Endothelial cell of umbilical vein (primary cell): ENCODE data around the gene LSG1. TPM values are rescaled to one million over a fixed set of nuclear protein-coding genes. Genes with fewer than 3 reads are reported as not detected.

Source experiments
- BruUV-seq: library from RNA; stranded (reverse); fragments of 400-500 nt; replicated peaks from 2 replicates; lab custom pipeline; 2021; lab: Mats Ljungman, UMichigan
- CTCF ChIA-PET: fragments of 300-600, 350-600 bp; sonication (Branson Sonifier 250); formaldehyde crosslinking; loops from one replicate; lab custom pipeline; 2021; ENCODE audit warnings: antibody characterized with exemption, inconsistent platforms; lab: Charles Lee
- POLR2A ChIA-PET: fragments of 300-600, 350-600 bp; sonication (Branson Sonifier 250); formaldehyde crosslinking; loops from one replicate; lab custom pipeline; 2021; ENCODE audit warnings: antibody characterized with exemption, inconsistent platforms; lab: Charles Lee
- DNase-seq: peaks from one replicate; pipeline ENCODE4 v3.0.0-alpha.2; 2011; ENCODE audit warnings: low read depth, low spot score
- FAIRE-seq: peaks from 2 replicates; lab custom pipeline; 2011; peaks lifted over from hg19 to GRCh38; lab: Jason Lieb, UNC
- H2AFZ ChIP-seq: 2 replicates; pipeline ENCODE4 v1.6.0; 2012; ENCODE audit warnings: low read depth, low read length, control low read depth, inconsistent platforms
- H3K27ac ChIP-seq: 2 replicates; pipeline ENCODE4 v1.5.1; 2011; ENCODE audit warnings: low read depth, mild to moderate bottlenecking, control low read depth, low read length, moderate library complexity; ENCODE audit not compliant: insufficient read depth
- H3K27me3 ChIP-seq, 2 experiments: 2 replicates each; pipeline versions ENCODE4 v1.6.0 to v1.6.1; 2011; ENCODE audit warnings: low read length in 2 of 2, mixed read lengths in 1 of 2; ENCODE audit not compliant: control insufficient read depth in 2 of 2, insufficient read depth in 2 of 2
- H3K36me3 ChIP-seq, 2 experiments: 2 replicates in 1 of 2; 3 replicates in 1 of 2; pipeline ENCODE4 v1.5.1; 2011; ENCODE audit warnings: low read length in 2 of 2, mild to moderate bottlenecking in 1 of 2, moderate library complexity in 1 of 2; ENCODE audit not compliant: control insufficient read depth in 2 of 2, insufficient read depth in 2 of 2; ENCODE audit errors: extremely low read depth in 1 of 2
- H3K4me1 ChIP-seq: 3 replicates; pipeline ENCODE4 v1.5.1; 2011; ENCODE audit warnings: mild to moderate bottlenecking, low read length; ENCODE audit not compliant: control insufficient read depth, insufficient read depth; ENCODE audit errors: extremely low read depth
- H3K4me2 ChIP-seq: 2 replicates; pipeline ENCODE4 v1.6.1; 2011; ENCODE audit warnings: low read length, control low read depth, mixed read lengths; ENCODE audit not compliant: insufficient read depth
- H3K4me3 ChIP-seq, 3 experiments: fragments of 200-600 bp in 1 of 3; sonication (generic), shearing (Covaris generic) in 1 of 3; replicated peaks in 1 of 3; 2 replicates each; pipeline ENCODE4 v1.5.1; 2011 to 2016; ENCODE audit warnings: control low read depth in 3 of 3, low read length in 3 of 3, mild to moderate bottlenecking in 2 of 3, inconsistent platforms in 1 of 3, low read depth in 1 of 3, moderate library complexity in 1 of 3; ENCODE audit not compliant: insufficient read depth in 1 of 3
- H3K79me2 ChIP-seq: 2 replicates; pipeline ENCODE4 v1.6.0; 2012; ENCODE audit warnings: low read length, inconsistent platforms; ENCODE audit not compliant: control insufficient read depth, insufficient read depth
- H3K9ac ChIP-seq: replicated peaks from 2 replicates; pipeline ENCODE3; 2011; ENCODE audit warnings: low read length, control low read depth; ENCODE audit not compliant: insufficient read depth; ENCODE audit errors: extremely low read depth
- H3K9me1 ChIP-seq: replicated peaks from 3 replicates; pipeline ENCODE4 v1.6.0; 2011; ENCODE audit warnings: mild to moderate bottlenecking, low read length; ENCODE audit not compliant: control insufficient read depth, insufficient read depth; ENCODE audit errors: extremely low read depth
- H3K9me3 ChIP-seq: replicated peaks from 2 replicates; pipeline ENCODE4 v1.5.1; 2012; ENCODE audit warnings: low read length, inconsistent platforms; ENCODE audit not compliant: control insufficient read depth, insufficient read depth
- H4K20me1 ChIP-seq: replicated peaks from 2 replicates; pipeline ENCODE3; 2011; ENCODE audit warnings: mild to moderate bottlenecking, low read length; ENCODE audit not compliant: control insufficient read depth, insufficient read depth; ENCODE audit errors: extremely low read depth
- CTCF ChIP-seq, 2 donors: IDR thresholded peaks; 1 replicate in 1 of 2; 2 replicates in 1 of 2; pipeline ENCODE4 v1.5.1; 2011; ENCODE audit warnings: low read length in 2 of 2, mild to moderate bottlenecking in 2 of 2, moderate library complexity in 2 of 2, control low read depth in 1 of 2, inconsistent platforms in 1 of 2, low read depth in 1 of 2; ENCODE audit not compliant: insufficient read depth in 1 of 2; ENCODE audit errors: extremely low read depth in 1 of 2
- EZH2 ChIP-seq: IDR thresholded peaks from 2 replicates; pipeline ENCODE4 v1.6.1; 2012; ENCODE audit warnings: borderline replicate concordance, low read depth, mild to moderate bottlenecking, moderate library complexity, low read length, inconsistent platforms; ENCODE audit not compliant: severe bottlenecking
- FOS ChIP-seq: IDR thresholded peaks from 2 replicates; pipeline ENCODE4 v1.6.1; 2011; ENCODE audit warnings: mild to moderate bottlenecking, low read length, moderate library complexity, borderline replicate concordance; ENCODE audit not compliant: insufficient read depth
- GATA2 ChIP-seq: IDR thresholded peaks from 2 replicates; pipeline ENCODE4 v1.7.0; 2011; ENCODE audit warnings: low read depth, mild to moderate bottlenecking, moderate library complexity, mixed read lengths, low read length; ENCODE audit not compliant: insufficient read length, insufficient read depth
- JUN ChIP-seq: IDR thresholded peaks from 2 replicates; pipeline ENCODE4 v1.6.1; 2011; ENCODE audit warnings: borderline replicate concordance, low read depth; ENCODE audit not compliant: insufficient read length, insufficient read depth
- MAX ChIP-seq: IDR thresholded peaks from 2 replicates; pipeline ENCODE4 v1.6.1; 2011; ENCODE audit not compliant: insufficient read depth, insufficient read length
- MYC ChIP-seq: IDR thresholded peaks from one replicate; pipeline ENCODE4 v1.6.1; 2011; ENCODE audit warnings: mild to moderate bottlenecking, low read depth, low read length
- POLR2A ChIP-seq: IDR thresholded peaks from 2 replicates; pipeline ENCODE4 v1.6.1; 2012; ENCODE audit warnings: low read depth, mild to moderate bottlenecking, control low read depth, low read length
- POLR2AphosphoS5 ChIP-seq: IDR thresholded peaks from 2 replicates; pipeline ENCODE4 v1.6.1; 2012; ENCODE audit warnings: low read depth, mild to moderate bottlenecking, control low read depth, low read length, moderate library complexity; ENCODE audit not compliant: insufficient read depth
- dilution Hi-C: fragments of 300-500 bp; cut with MboI; formaldehyde crosslinking; loops from one replicate; pipeline ENCODE4 v1.15.0; 2019; ENCODE audit warnings: low sequenced_read_pairs; ENCODE audit not compliant: extremely low pct_ligation_motif_present
- intact Hi-C: fragments of 100-400 bp; cut with micrococcal nuclease; formaldehyde crosslinking; loops from one replicate; pipeline ENCODE4 v1.10.0; 2022
- polyA plus RNA-seq, 4 experiments: library from polyadenylated mRNA; depleted of rRNA in 3 of 4; stranded (reverse) in 3 of 4; unstranded in 1 of 4; fragments of >200 nt; gene quantifications; 2 replicates each; pipeline versions ENCODE4 v1.2.1 to v1.2.3, GENCODE V29; 2011 to 2012; ENCODE audit warnings: missing spikeins in 1 of 4
- total RNA-seq: library from RNA; stranded (reverse); gene quantifications from 2 replicates; pipeline ENCODE4 v1.2.3, GENCODE V29; 2021

LSG1 gene
- total and polyA plus RNA-seq, 2 donors (not counting 3 experiments of a cell fraction or from before 2014, with no cell fraction given), result 50.0 to 52.7 TPM

- ChIA-PET POLR2A (no interaction called here), CTCF (no interaction called here)
- no peak overlapping the region for H3K27ac ChIP-seq
- no peaks in the 10 kb centered on the region for H3K9me3 ChIP-seq
- FAIRE-seq (no peak), DNase-seq (no peak)
- H3K79me2 ChIP-seq, result no peaks in the 10 kb centered on the region
- no peak for TF ChIP-seq FOS
- no peak for TF ChIP-seq JUN
- no peak for TF ChIP-seq POLR2AphosphoS5
- no peak for TF ChIP-seq MAX
- TF ChIP-seq MYC, result no peak
- TF ChIP-seq CTCF (IDR thresholded peaks at IDR 0.05; ENCODE audit: extremely low read depth in 1 of 2, insufficient read depth in 1 of 2, low read depth in 1 of 2, low read length in 2 of 2), result no peak
- no peak for TF ChIP-seq POLR2A
- no peak for TF ChIP-seq EZH2
- no peak for TF ChIP-seq GATA2
- no peaks in the 10 kb centered on the region for H3K27me3 ChIP-seq
- peaks cover 3% of the 10 kb centered on the region for H3K4me1 ChIP-seq
- no peaks in the 10 kb centered on the region for H3K36me3 ChIP-seq
- H3K9me1 ChIP-seq, result no peaks in the 10 kb centered on the region
- no TSS peak for BruUV-seq
- dilution Hi-C loops (no loop called here), intact Hi-C loops (no loop called here)
- H4K20me1 ChIP-seq, result no peaks in the 10 kb centered on the region
- no peak overlapping the region for H3K4me2 ChIP-seq
- no peak overlapping the region for H2AFZ ChIP-seq
- no peak overlapping the region for H3K9ac ChIP-seq
- no peak overlapping the region for H3K4me3 ChIP-seq
These were observed 33.8 kb upstream of the LSG1 start for GRCh38 chr3:194705761-194706160.
